ENCODE results near the gene ZIC5.
A peak's percentile ranks its signal among the peaks of the same experiment; 100 is the strongest.

ZIC5 gene

GRCh38 chr13:99971576-99972189, at the start of gene ZIC5:
Gene ZIC5 (minus strand): TSS chr13:99971767. CDS start chr13:99971603, 164 bp downstream.
- no peak for DNase-seq

GRCh38 chr13:100019780-100020356, 48.3 kb upstream of the ZIC5 start:
- no peak for DNase-seq

- no peak for DNase-seq
Measured at GRCh38 chr13:100014621-100015020, 43.1 kb upstream of the ZIC5 start.

GRCh38 chr13:99998261-99998660, 26.7 kb upstream of the ZIC5 start:
- DNase-seq = no peak

- DNase-seq = no peak
Measured at GRCh38 chr13:99997702-99998214, 26.2 kb upstream of the ZIC5 start.

GRCh38 chr13:99996381-99996973, 24.9 kb upstream of the ZIC5 start:
- DNase-seq = no peak

GRCh38 chr13:99995589-99996380, 24.2 kb upstream of the ZIC5 start:
- DNase-seq = no peak

GRCh38 chr13:99995104-99995588, 23.6 kb upstream of the ZIC5 start:
- no peak for DNase-seq

GRCh38 chr13:99994638-99995020, 23.1 kb upstream of the ZIC5 start:
- no peak for DNase-seq

- DNase-seq = no peak
Measured at GRCh38 chr13:99993660-99994637, 22.4 kb upstream of the ZIC5 start.

- DNase-seq = peak in 1 of 2 donors; percentile 48
Measured at GRCh38 chr13:99992949-99993351, 21.4 kb upstream of the ZIC5 start.

GRCh38 chr13:99991828-99992775, 20.5 kb upstream of the ZIC5 start:
- no peak for DNase-seq

- no peak for DNase-seq
Measured at GRCh38 chr13:99991013-99991827, 19.7 kb upstream of the ZIC5 start.

GRCh38 chr13:99990126-99990977, 18.8 kb upstream of the ZIC5 start:
- DNase-seq = no peak

GRCh38 chr13:99989276-99990125, 17.9 kb upstream of the ZIC5 start:
- no peak for DNase-seq

- no peak for DNase-seq
Measured at GRCh38 chr13:99988529-99989275, 17.1 kb upstream of the ZIC5 start.
